Osteoblast (primary cell): ENCODE data around the gene NUDT16L1. TPM values are rescaled to one million over a fixed set of nuclear protein-coding genes. Genes with fewer than 3 reads are reported as not detected.

Experiments used
- DNase-seq: peaks from one replicate; pipeline ENCODE4 v3.0.0; 2011; ENCODE audit warnings: low spot score, mixed read lengths; ENCODE audit not compliant: insufficient read length; ENCODE audit errors: missing footprints
- H2AFZ ChIP-seq: 2 replicates; pipeline ENCODE4 v1.6.0; 2011; ENCODE audit warnings: mild to moderate bottlenecking, low read length
- H3K27ac ChIP-seq: 2 replicates; pipeline ENCODE4 v1.5.1; 2011; ENCODE audit warnings: mild to moderate bottlenecking, low read depth, low read length, moderate library complexity
- H3K27me3 ChIP-seq: 2 replicates; pipeline ENCODE4 v1.6.0; 2012; ENCODE audit warnings: mild to moderate bottlenecking, control low read depth, inconsistent platforms, low read length, moderate library complexity; ENCODE audit not compliant: insufficient read depth
- H3K36me3 ChIP-seq: 2 replicates; pipeline ENCODE4 v1.5.1; 2011; ENCODE audit warnings: mild to moderate bottlenecking, low read length, control low read depth, moderate library complexity; ENCODE audit not compliant: insufficient read depth
- H3K4me1 ChIP-seq: 2 replicates; pipeline ENCODE4 v1.5.1; 2011; ENCODE audit warnings: mild to moderate bottlenecking, low read length, control low read depth, moderate library complexity; ENCODE audit not compliant: insufficient read depth
- H3K4me2 ChIP-seq: 2 replicates; pipeline ENCODE4 v1.6.0; 2011; ENCODE audit warnings: mild to moderate bottlenecking, low read length; ENCODE audit not compliant: insufficient read depth
- H3K4me3 ChIP-seq: fragments of 200-600 bp; sonication (generic); 3 replicates; pipeline ENCODE4 v1.5.1; 2012; ENCODE audit warnings: mild to moderate bottlenecking, low read length, inconsistent platforms; ENCODE audit not compliant: insufficient read depth
- H3K79me2 ChIP-seq: 2 replicates; pipeline ENCODE4 v1.6.0; 2012; ENCODE audit warnings: mild to moderate bottlenecking, low read length, control low read depth, inconsistent platforms; ENCODE audit not compliant: insufficient read depth
- H3K9me3 ChIP-seq: 2 replicates; pipeline ENCODE4 v1.5.1; 2011; ENCODE audit warnings: low read depth, low read length, control low read depth
- H4K20me1 ChIP-seq: 2 replicates; pipeline ENCODE4 v1.6.0; 2012; ENCODE audit warnings: mild to moderate bottlenecking, low read length, control low read depth; ENCODE audit not compliant: insufficient read depth
- total RNA-seq: library from RNA; depleted of rRNA; stranded (reverse); fragments of >200 nt; gene quantifications from 2 replicates; pipeline ENCODE4 v1.2.3, GENCODE V29; 2012
- TF ChIP-seq, protein P1 (sequence below): IDR thresholded peaks from 2 replicates; pipeline ENCODE4 v1.5.1; 2011; ENCODE audit warnings: mild to moderate bottlenecking, low read depth, low read length, moderate library complexity; ENCODE audit errors: extremely low read depth

NUDT16L1 gene
- total RNA-seq, 1 donor = 18.1 TPM

DNA sequence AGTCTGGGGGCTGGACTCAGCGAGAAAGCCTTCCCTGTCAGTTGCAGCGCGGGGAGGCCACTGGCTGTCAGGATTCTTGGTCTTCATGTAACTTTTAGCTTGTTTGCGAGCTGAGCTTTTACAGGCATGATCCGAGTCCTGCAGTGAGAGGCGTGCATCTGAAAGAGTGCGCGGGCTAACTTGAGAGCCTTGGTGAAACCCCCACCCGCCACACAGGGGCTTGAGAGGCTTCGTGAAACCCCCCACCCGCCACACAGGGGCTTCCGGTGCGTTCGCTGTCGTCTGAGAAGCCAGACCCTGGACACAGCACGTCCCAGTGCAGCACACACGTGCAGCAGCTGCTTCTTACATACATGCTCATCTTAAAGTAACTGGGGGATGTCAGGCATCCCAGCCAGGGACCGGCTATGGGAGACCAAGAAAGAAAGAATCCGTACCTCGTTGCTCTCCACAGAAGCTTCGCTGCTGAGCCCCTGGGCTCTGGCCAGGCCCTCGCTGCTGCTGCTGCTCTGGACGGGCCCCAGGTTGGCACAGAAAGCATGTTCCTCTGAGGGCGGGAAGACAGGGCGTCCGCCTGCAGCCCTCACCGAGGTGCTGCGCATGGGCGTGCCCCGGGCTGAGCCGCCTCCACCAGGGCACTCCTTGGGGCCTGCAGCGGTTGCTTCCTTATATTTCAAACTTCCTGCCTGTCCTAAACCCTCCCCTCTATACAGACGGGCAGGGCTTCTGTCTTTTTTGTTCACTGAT, 7.8 kb downstream of the NUDT16L1 start:
- Histone ChIP-seq H3K4me2 (no peak overlapping the region), H3K36me3 (peaks cover 57% of the 10 kb centered on the region), H3K79me2 (no peaks in the 10 kb centered on the region), H3K27me3 (no peaks in the 10 kb centered on the region), H4K20me1 (peaks cover 3% of the 10 kb centered on the region), H3K4me1 (no peaks in the 10 kb centered on the region), H2AFZ (no peak overlapping the region), H3K27ac (no peak overlapping the region), H3K9me3 (no peaks in the 10 kb centered on the region), H3K4me3 (no peak overlapping the region)
- DNase-seq = peak; percentile 37
- TF ChIP-seq, protein P1, sequence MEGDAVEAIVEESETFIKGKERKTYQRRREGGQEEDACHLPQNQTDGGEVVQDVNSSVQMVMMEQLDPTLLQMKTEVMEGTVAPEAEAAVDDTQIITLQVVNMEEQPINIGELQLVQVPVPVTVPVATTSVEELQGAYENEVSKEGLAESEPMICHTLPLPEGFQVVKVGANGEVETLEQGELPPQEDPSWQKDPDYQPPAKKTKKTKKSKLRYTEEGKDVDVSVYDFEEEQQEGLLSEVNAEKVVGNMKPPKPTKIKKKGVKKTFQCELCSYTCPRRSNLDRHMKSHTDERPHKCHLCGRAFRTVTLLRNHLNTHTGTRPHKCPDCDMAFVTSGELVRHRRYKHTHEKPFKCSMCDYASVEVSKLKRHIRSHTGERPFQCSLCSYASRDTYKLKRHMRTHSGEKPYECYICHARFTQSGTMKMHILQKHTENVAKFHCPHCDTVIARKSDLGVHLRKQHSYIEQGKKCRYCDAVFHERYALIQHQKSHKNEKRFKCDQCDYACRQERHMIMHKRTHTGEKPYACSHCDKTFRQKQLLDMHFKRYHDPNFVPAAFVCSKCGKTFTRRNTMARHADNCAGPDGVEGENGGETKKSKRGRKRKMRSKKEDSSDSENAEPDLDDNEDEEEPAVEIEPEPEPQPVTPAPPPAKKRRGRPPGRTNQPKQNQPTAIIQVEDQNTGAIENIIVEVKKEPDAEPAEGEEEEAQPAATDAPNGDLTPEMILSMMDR = no peak

DNA sequence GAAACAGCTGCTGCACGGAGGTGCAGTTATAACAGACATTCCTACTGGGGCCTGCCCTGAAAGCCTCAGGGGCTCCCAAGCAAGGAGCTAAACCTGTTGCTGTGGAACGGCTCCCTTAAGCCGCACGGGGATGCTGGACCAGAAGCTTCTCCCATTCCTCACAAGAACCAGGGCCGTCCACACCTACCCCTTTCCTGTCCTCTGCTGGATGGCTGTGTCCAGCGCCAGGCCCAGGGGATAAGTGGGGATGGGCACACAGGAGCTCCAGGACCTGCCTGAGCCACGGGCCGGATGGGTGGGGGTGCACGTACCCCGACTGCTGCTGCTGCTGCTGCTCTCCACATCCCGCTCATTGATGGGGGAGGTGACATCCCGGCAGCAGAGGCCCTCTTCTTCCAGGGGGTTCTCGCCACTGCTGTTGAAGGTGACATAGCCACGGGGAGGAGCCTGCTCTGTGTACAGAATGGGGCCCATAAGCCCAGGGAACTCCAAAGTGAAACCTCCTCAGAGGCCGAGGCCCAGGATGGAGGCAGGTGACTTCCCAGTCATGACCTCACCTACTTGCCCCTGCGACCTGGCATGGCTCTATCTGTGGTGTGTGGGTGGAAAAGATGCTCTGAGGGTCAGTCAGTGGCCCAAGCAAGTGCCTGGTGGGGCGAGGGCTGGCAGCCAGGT, 8.6 kb downstream of the NUDT16L1 start:
- no peaks in the 10 kb centered on the region for H3K9me3 ChIP-seq
- no peak overlapping the region for H3K27ac ChIP-seq
- TF ChIP-seq, protein P1 = no peak
- no peak overlapping the region for H3K4me3 ChIP-seq
- peaks cover 56% of the 10 kb centered on the region for H3K36me3 ChIP-seq
- no peaks in the 10 kb centered on the region for H3K79me2 ChIP-seq
- H2AFZ ChIP-seq = no peak overlapping the region
- H3K4me2 ChIP-seq = no peak overlapping the region
- H3K4me1 ChIP-seq = no peaks in the 10 kb centered on the region
- DNase-seq = peak; percentile 86
- H3K27me3 ChIP-seq = no peaks in the 10 kb centered on the region
- no peaks in the 10 kb centered on the region for H4K20me1 ChIP-seq

DNA sequence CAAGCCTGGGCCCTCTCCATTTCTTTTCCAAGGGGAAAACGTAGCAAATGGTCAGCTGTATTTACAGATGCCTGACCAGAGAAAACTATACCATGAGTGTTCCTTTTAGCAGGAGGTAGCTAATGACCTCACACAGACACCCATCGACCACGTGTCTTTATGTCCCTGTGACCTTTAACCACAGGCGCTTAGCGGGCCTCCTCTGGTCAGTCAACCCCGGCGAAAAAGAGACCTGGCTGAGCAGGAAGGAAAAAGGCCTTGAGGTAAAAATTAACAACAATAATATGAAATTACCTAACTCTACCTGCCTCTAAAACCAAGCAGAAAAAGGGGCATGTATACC, 9.1 kb downstream of the NUDT16L1 start:
- Histone ChIP-seq H3K79me2 (no peaks in the 10 kb centered on the region), H2AFZ (no peak overlapping the region), H3K9me3 (no peaks in the 10 kb centered on the region), H3K4me3 (no peak overlapping the region), H3K27me3 (no peaks in the 10 kb centered on the region), H3K36me3 (peaks cover 58% of the 10 kb centered on the region), H3K27ac (no peak overlapping the region), H4K20me1 (no peaks in the 10 kb centered on the region), H3K4me1 (no peaks in the 10 kb centered on the region), H3K4me2 (no peak overlapping the region)
- DNase-seq = peak; percentile 23
- TF ChIP-seq, protein P1 = no peak

DNA sequence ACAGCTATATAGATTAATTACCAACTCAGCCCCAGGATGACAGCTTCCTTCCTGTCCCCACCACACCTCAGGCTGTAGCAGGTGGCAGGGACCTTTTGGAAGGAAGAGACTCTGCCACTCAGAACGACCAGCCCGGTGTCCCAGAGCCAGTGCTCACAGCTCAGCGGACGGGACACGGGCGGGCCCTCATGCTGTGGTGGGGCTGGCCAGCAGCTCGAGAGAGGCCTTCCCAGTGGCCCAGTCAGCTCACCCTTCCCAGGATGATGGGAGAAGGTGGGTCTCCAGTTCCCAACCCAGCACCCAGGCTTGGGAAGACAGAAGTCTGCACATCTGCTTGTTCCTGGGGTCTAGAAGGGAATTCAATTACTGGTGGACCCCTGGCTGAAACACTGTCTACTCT, 10.5 kb downstream of the NUDT16L1 start:
- Histone ChIP-seq H3K27ac (no peak overlapping the region), H3K36me3 (peaks cover 61% of the 10 kb centered on the region)
- peak; percentile 72 for DNase-seq

More for the DNA sequence above, 10.5 kb downstream of the NUDT16L1 start:
- no peaks in the 10 kb centered on the region for H3K79me2 ChIP-seq
- no peaks in the 10 kb centered on the region for H3K27me3 ChIP-seq
- H3K4me3 ChIP-seq = no peak overlapping the region
- H3K4me1 ChIP-seq = no peaks in the 10 kb centered on the region
- no peak overlapping the region for H2AFZ ChIP-seq
- no peak overlapping the region for H3K4me2 ChIP-seq
- no peaks in the 10 kb centered on the region for H3K9me3 ChIP-seq
- TF ChIP-seq, protein P1 = no peak
- no peaks in the 10 kb centered on the region for H4K20me1 ChIP-seq
